HFFc6 (cell line): Measurements from ENCODE around the gene VSTM2B. TPM values are rescaled to one million over a fixed set of nuclear protein-coding genes. Genes with fewer than 3 reads are reported as not detected.

ENCODE experiments used
- DNase-seq: peaks from one replicate; pipeline ENCODE4 v3.0.0-alpha.2; 2018
- H3K27ac Mint-ChIP-seq: 2 replicates; pipeline ENCODE4 v1.8.0; 2020; ENCODE audit warnings: mild to moderate bottlenecking, mixed read lengths
- H3K27me3 Mint-ChIP-seq: 2 replicates; pipeline ENCODE4 v1.8.0; 2021; ENCODE audit warnings: mild to moderate bottlenecking, moderate library complexity, mixed read lengths; ENCODE audit not compliant: insufficient read depth
- H3K36me3 Mint-ChIP-seq: 2 replicates; pipeline ENCODE4 v1.8.0; 2021; ENCODE audit warnings: low read depth, mixed read lengths
- H3K4me1 Mint-ChIP-seq: 2 replicates; pipeline ENCODE4 v1.8.0; 2020; ENCODE audit warnings: low read depth, mixed read lengths
- H3K4me3 Mint-ChIP-seq: 2 replicates; pipeline ENCODE4 v1.8.0; 2020; ENCODE audit warnings: mild to moderate bottlenecking, moderate library complexity, mixed read lengths
- H3K9me3 Mint-ChIP-seq: 2 replicates; pipeline ENCODE4 v1.8.0; 2020; ENCODE audit warnings: mild to moderate bottlenecking, mixed read lengths
- total RNA-seq, 6 experiments: library from RNA; stranded (reverse); fragmentation: NEBNext Ultra II Directional; extraction: Animal tissue kit (Norgen Biotek cat#: 25700); gene quantifications; 2 replicates in 1 of 6; 3 replicates in 5 of 6; pipeline ENCODE4 v1.2.3, GENCODE V29; 2021
- TF ChIP-seq, protein P1 (sequence below): fragments of 200-600 bp; sonication (generic); IDR thresholded peaks from 2 replicates; pipeline ENCODE4 v1.5.0; 2021; ENCODE audit warnings: antibody characterized with exemption, mild to moderate bottlenecking

Gene VSTM2B
- total RNA-seq, 6 experiments from 2014 or later = not detected

- H3K9me3 Mint-ChIP-seq = no peaks in the 10 kb centered on the region
- H3K27me3 Mint-ChIP-seq = peaks cover 28% of the 10 kb centered on the region
- no peak overlapping the region for H3K4me3 Mint-ChIP-seq
- no peak overlapping the region for H3K27ac Mint-ChIP-seq
- TF ChIP-seq, protein P1, sequence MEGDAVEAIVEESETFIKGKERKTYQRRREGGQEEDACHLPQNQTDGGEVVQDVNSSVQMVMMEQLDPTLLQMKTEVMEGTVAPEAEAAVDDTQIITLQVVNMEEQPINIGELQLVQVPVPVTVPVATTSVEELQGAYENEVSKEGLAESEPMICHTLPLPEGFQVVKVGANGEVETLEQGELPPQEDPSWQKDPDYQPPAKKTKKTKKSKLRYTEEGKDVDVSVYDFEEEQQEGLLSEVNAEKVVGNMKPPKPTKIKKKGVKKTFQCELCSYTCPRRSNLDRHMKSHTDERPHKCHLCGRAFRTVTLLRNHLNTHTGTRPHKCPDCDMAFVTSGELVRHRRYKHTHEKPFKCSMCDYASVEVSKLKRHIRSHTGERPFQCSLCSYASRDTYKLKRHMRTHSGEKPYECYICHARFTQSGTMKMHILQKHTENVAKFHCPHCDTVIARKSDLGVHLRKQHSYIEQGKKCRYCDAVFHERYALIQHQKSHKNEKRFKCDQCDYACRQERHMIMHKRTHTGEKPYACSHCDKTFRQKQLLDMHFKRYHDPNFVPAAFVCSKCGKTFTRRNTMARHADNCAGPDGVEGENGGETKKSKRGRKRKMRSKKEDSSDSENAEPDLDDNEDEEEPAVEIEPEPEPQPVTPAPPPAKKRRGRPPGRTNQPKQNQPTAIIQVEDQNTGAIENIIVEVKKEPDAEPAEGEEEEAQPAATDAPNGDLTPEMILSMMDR = no peak
- H3K4me1 Mint-ChIP-seq = no peaks in the 10 kb centered on the region
- no peak for DNase-seq
- H3K36me3 Mint-ChIP-seq = no peaks in the 10 kb centered on the region
Observed at GRCh38 chr19:29598036-29598435, 72.2 kb downstream of the VSTM2B start.

DNA sequence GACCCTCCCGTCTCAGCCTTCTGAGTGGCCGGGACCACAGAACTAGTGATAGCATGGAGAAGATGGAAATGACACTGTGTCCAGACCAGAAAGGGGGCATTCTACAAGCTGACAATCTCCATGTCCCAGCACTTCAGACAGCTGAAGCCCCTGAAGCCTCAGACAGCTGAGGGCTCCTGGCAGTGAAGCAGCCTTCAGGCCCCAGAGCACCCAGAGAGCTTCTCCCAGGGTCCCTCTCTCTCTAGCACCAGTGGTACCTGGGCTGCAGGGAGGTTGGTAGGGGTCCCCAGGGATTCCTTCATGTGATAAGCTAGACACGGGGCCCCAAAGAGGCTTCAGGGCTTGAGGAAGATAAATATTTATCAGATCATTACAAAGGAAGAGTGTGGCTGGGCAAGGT is 72.7 kb downstream of the VSTM2B start:
- H3K36me3 Mint-ChIP-seq = no peaks in the 10 kb centered on the region
- no peaks in the 10 kb centered on the region for H3K4me1 Mint-ChIP-seq
- no peaks in the 10 kb centered on the region for H3K9me3 Mint-ChIP-seq
- TF ChIP-seq, protein P1 = no peak
- H3K27ac Mint-ChIP-seq = no peak overlapping the region
- H3K27me3 Mint-ChIP-seq = peaks cover 28% of the 10 kb centered on the region
- H3K4me3 Mint-ChIP-seq = no peak overlapping the region
- DNase-seq = no peak

DNA sequence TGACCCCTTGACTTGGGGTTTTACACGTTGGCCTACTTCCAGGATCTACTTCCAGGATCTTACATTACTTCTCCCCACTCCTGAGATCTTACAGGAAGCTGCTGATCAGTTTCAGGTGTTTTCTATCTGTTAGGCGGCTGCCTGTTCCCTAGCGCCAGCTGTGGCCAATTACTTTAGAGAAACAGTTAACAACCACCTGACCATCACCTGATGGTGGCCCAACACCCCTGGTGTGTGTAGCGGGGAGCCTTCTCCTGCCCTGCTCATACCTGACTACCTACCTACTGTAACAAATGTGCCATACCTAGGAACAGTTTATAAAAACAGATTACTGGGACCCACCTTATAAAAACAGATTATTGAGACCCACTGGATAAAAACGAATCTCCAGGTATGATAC is 77.5 kb downstream of the VSTM2B start:
- TF ChIP-seq, protein P1 = no peak
- Mint-ChIP-seq H3K27me3 (peaks cover 17% of the 10 kb centered on the region), H3K36me3 (no peaks in the 10 kb centered on the region), H3K9me3 (no peaks in the 10 kb centered on the region), H3K27ac (no peak overlapping the region), H3K4me3 (no peak overlapping the region), H3K4me1 (peaks cover 7% of the 10 kb centered on the region)
- no peak for DNase-seq

DNA sequence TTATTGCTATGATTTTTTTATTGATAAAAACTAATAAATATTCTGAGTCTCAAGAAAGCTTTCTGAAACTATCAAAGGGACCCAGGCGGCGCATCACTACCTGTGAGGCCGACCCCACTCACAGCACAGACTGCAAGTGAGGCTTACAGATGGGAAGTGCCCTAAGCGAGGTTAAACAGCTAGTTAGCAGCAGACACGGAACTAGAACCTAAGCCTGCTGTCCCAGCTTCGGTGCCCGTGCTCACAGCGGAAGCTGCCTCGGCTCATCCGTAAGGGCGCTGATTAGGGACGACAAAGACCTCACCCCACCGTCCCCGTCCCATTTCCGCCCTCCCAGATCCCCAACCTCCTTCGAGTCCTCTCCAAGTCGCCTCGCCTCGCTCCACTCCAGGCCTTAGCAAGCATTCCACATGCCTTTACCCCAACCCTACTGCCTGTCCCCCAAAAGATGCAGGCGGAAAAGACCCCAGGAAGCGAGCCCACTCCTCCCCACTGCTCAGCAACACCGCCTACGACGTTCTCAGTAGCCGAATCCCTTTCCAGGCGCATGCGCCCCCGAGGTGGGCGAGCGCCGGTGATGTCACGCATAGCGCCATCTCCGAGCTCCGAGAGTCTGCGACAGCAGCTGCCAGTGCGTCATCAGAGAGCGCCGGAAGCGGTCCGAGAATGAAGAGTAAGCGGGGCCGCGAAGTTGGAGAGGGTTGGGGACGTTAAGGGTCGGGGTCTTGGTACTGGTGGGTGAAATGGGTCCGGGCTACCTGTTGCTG is 80.0 kb downstream of the VSTM2B start, which contains the start of gene POP4:
POP4 (plus strand) TSS at position 631 of the 767 bp plus-strand sequence; CDS start at position 667, 36 bp downstream.
- Mint-ChIP-seq H3K4me1 (peaks cover 7% of the 10 kb centered on the region), H3K27ac (peak within 1 kb of the TSS; percentile 99), H3K4me3 (peak within 1 kb of the TSS; percentile 100), H3K27me3 (peaks cover 11% of the 10 kb centered on the region), H3K9me3 (no peaks in the 10 kb centered on the region), H3K36me3 (peaks cover 4% of the 10 kb centered on the region; the same call in 1 of the 2 replicates)
- TF ChIP-seq, protein P1 = no peak
- DNase-seq = peak; percentile 90

- Mint-ChIP-seq H3K4me1 (peaks cover 7% of the 10 kb centered on the region), H3K27ac (peak overlapping the region; percentile 99), H3K27me3 (peaks cover 6% of the 10 kb centered on the region), H3K36me3 (peaks cover 6% of the 10 kb centered on the region; the same call in 1 of the 2 replicates), H3K9me3 (no peaks in the 10 kb centered on the region), H3K4me3 (peak overlapping the region; percentile 100)
- DNase-seq = no peak
- TF ChIP-seq, protein P1 = no peak
Observed at GRCh38 chr19:29606420-29606747, 80.6 kb downstream of the VSTM2B start.
